HG03280 (cell line): ENCODE measurements around the gene UXS1.
"Not testable (repeated sequence)": the region's sequence is repeated elsewhere in the genome, so short reads cannot be mapped to it uniquely, and the experiment has no call there.

Experiments
- ATAC-seq: cut with Tn5 transposase; IDR thresholded peaks from one replicate; pipeline ENCODE4 v1.9.1; 2021; ENCODE audit warnings: mild to moderate bottlenecking, moderate library complexity; ENCODE audit not compliant: unreplicated experiment

UXS1 gene

GRCh38 chr2:106193977-106194778, at the start of gene UXS1:
Gene UXS1 (minus strand): TSS chr2:106194301. CDS start chr2:106194241, 60 bp downstream.
- ATAC-seq = peak; percentile 70

GRCh38 chr2:106239491-106239890, 45.4 kb upstream of the UXS1 start:
- not testable (repeated sequence) for ATAC-seq

GRCh38 chr2:106235392-106235791, 41.3 kb upstream of the UXS1 start:
- ATAC-seq = not testable (repeated sequence)

GRCh38 chr2:106233350-106233706, 39.2 kb upstream of the UXS1 start:
- ATAC-seq = no peak

GRCh38 chr2:106232638-106233349, 38.7 kb upstream of the UXS1 start:
- no peak for ATAC-seq

GRCh38 chr2:106223347-106223746, 29.2 kb upstream of the UXS1 start:
- ATAC-seq = no peak

GRCh38 chr2:106222057-106222456, 28.0 kb upstream of the UXS1 start:
- ATAC-seq = not testable (repeated sequence)

GRCh38 chr2:106219813-106220212, 25.7 kb upstream of the UXS1 start:
- ATAC-seq = no peak

GRCh38 chr2:106219157-106219556, 25.1 kb upstream of the UXS1 start:
- ATAC-seq = not testable (repeated sequence)

GRCh38 chr2:106208874-106209273, 14.8 kb upstream of the UXS1 start:
- ATAC-seq = no peak

- no peak for ATAC-seq
These were observed 14.3 kb upstream of the UXS1 start for GRCh38 chr2:106208399-106208798.

GRCh38 chr2:106207246-106207645, 13.1 kb upstream of the UXS1 start:
- ATAC-seq = no peak

- no peak for ATAC-seq
These were observed 11.4 kb upstream of the UXS1 start for GRCh38 chr2:106205488-106205887.

GRCh38 chr2:106204551-106204950, 10.4 kb upstream of the UXS1 start:
- not testable (repeated sequence) for ATAC-seq

GRCh38 chr2:106201661-106202060, 7.6 kb upstream of the UXS1 start:
- no peak for ATAC-seq

GRCh38 chr2:106197878-106198277, 3.8 kb upstream of the UXS1 start:
- no peak for ATAC-seq

- no peak for ATAC-seq
These were observed 1.9 kb upstream of the UXS1 start for GRCh38 chr2:106195981-106196380.

- ATAC-seq = no peak
These were observed 1.4 kb upstream of the UXS1 start for GRCh38 chr2:106195456-106195855.

- no peak for ATAC-seq
These were observed 468 bp downstream of the UXS1 start for GRCh38 chr2:106193690-106193976.

GRCh38 chr2:106192752-106193689, 1.1 kb downstream of the UXS1 start:
- ATAC-seq = peak; percentile 32

GRCh38 chr2:106191511-106192016, 2.5 kb downstream of the UXS1 start:
- ATAC-seq = no peak
